Large intestine (tissue), 3 donors: Measurements from ENCODE around the gene TMEM213. TPM values are rescaled to one million over a fixed set of nuclear protein-coding genes. Genes with fewer than 3 reads are reported as not detected.
A peak's percentile ranks its signal among the peaks of the same experiment; 100 is the strongest.

Source experiments
- DNase-seq, 2 donors: peaks; one replicate each; pipeline versions ENCODE4 v3.0.0 to v3.0.0-alpha.2; 2013
- H3K27ac ChIP-seq: one replicate; pipeline ENCODE4 v1.5.1; 2013; ENCODE audit warnings: low read length
- H3K27me3 ChIP-seq: 2 replicates; pipeline ENCODE4 v1.6.1; 2013; ENCODE audit warnings: low read length; ENCODE audit not compliant: control insufficient read depth, insufficient read depth
- H3K36me3 ChIP-seq: 2 replicates; pipeline ENCODE4 v1.6.1; 2013; ENCODE audit warnings: low read length; ENCODE audit not compliant: control insufficient read depth, insufficient read depth
- H3K4me1 ChIP-seq: one replicate; pipeline ENCODE4 v1.6.1; 2013; ENCODE audit warnings: low read length; ENCODE audit not compliant: control insufficient read depth, insufficient read depth
- H3K4me3 ChIP-seq: one replicate; pipeline ENCODE4 v1.5.1; 2013; ENCODE audit warnings: low read length
- H3K9me3 ChIP-seq: one replicate; pipeline ENCODE4 v1.6.1; 2013; ENCODE audit warnings: mild to moderate bottlenecking, low read depth, low read length, moderate library complexity; ENCODE audit not compliant: control insufficient read depth
- WGBS: methylation state at CpG from one replicate; pipeline ENCODE4 v1.1.5; 2013; ENCODE audit warnings: low lambda C conversion rate; ENCODE audit not compliant: insufficient coverage; 5-methylcytosine and 5-hydroxymethylcytosine counted together
- polyA plus RNA-seq: library from polyadenylated mRNA; unstranded; fragments of 120-200 nt; gene quantifications from one replicate; pipeline ENCODE4 v1.2.1, GENCODE V29; 2013

The TMEM213 gene
- polyA plus RNA-seq, 1 donor = 0.01 TPM

- Histone ChIP-seq H3K4me1 (no peaks in the 10 kb centered on the region), H3K27ac (no peak overlapping the region), H3K27me3 (no peaks in the 10 kb centered on the region), H3K4me3 (no peak overlapping the region), H3K36me3 (no peaks in the 10 kb centered on the region), H3K9me3 (no peaks in the 10 kb centered on the region)
- DNase-seq = no peak
- WGBS = 100% methylated on average over 1 of the region's 3 CpGs
These were observed 21.8 kb downstream of the TMEM213 start for GRCh38 chr7:138819625-138820024.

GRCh38 chr7:138821912-138822311 is 24.1 kb downstream of the TMEM213 start:
- H3K27me3 ChIP-seq = no peaks in the 10 kb centered on the region
- no peak overlapping the region for H3K4me3 ChIP-seq
- no peak overlapping the region for H3K27ac ChIP-seq
- WGBS = no CpG with 5 or more reads among the region's 7 CpGs
- H3K9me3 ChIP-seq = no peaks in the 10 kb centered on the region
- H3K36me3 ChIP-seq = no peaks in the 10 kb centered on the region
- no peak for DNase-seq
- H3K4me1 ChIP-seq = no peaks in the 10 kb centered on the region

DNA sequence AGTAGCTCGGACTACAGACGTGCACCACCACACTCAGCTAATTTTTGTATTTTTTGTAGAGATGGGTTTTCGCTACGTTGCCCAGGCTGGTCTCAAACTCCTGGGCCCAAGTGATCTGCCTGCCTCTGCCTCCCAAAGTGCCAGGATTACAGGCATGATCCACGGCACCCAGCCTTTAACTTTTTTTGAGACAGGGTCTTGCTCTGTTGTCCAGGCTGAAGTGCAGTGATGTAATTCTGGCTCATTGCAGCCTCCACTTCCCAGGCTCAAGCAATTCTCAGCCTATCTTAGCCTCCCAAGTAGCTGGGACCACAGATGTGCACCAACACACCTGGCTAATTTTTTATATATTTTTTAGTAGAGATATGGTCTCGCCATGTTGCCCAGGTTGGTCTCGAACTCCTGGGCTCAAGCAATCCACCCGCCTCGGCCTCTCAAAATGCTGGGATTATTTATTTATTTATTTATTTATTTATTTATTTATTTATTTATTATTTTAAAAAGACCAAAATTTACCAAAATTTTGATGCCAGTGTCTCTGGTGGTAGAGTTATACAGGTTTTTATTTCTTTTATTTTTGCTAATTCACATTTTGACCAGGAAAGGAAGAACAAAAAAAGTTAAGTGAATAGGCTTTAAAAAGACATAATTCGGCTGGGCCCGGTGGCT is 25.2 kb downstream of the TMEM213 start:
- 98% methylated on average over 6 of the region's 11 CpGs for WGBS
- Histone ChIP-seq H3K27me3 (no peaks in the 10 kb centered on the region), H3K4me3 (no peak overlapping the region), H3K36me3 (no peaks in the 10 kb centered on the region), H3K9me3 (no peaks in the 10 kb centered on the region), H3K27ac (no peak overlapping the region), H3K4me1 (no peaks in the 10 kb centered on the region)
- DNase-seq = no peak

- no peak for DNase-seq
- Histone ChIP-seq H3K27me3 (no peaks in the 10 kb centered on the region), H3K9me3 (no peaks in the 10 kb centered on the region), H3K36me3 (no peaks in the 10 kb centered on the region), H3K27ac (no peak overlapping the region), H3K4me3 (no peak overlapping the region), H3K4me1 (no peaks in the 10 kb centered on the region)
- 94% methylated on average over 5 of the region's 11 CpGs for WGBS
These were observed 27.4 kb downstream of the TMEM213 start for GRCh38 chr7:138825049-138825721.

DNA sequence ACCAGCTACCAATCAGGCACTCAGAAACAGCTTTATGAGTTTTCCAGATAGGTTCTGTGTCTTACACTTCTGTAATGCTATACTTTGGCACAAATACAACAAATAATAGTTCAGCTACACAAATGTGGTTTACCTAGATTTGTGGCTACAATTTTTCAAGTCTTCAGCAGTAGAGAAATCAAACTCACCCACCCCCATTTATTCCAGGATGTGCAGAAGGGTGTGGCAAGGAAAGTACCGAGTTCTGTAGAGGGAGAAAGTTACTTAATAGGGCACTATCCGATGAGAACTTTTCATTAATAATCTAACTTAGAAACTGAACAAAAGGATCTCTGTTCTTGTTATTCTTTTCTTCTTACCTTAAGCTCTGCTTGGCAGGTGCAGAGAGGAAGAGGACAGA is 30.5 kb downstream of the TMEM213 start:
- H3K4me1 ChIP-seq = no peaks in the 10 kb centered on the region
- H3K27ac ChIP-seq = no peak overlapping the region
- H3K36me3 ChIP-seq = no peaks in the 10 kb centered on the region
- H3K9me3 ChIP-seq = no peaks in the 10 kb centered on the region
- no peak overlapping the region for H3K4me3 ChIP-seq
- H3K27me3 ChIP-seq = no peaks in the 10 kb centered on the region
- DNase-seq = no peak
- WGBS = no CpG with 5 or more reads among the region's 2 CpGs

DNA sequence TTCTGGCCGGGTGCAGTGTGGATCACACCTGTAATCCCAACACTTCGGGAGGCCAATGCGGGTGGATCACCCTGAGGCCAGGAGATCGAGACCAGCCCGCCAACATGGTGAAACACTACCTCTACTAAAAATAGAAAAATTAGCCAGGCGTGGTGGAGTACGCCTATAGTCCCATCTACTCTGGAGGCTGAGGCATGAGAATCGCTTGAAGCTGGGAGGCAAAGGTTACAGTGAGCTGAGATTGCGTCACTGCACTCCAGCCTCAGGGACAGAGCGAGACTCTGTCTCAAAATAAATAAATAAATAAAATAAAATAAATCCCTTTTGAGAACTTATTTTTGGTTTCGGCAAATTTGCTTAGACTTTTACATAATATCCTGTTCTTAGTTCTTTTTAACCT is 31.5 kb downstream of the TMEM213 start:
- Histone ChIP-seq H3K4me3 (no peak overlapping the region), H3K27me3 (no peaks in the 10 kb centered on the region), H3K4me1 (no peaks in the 10 kb centered on the region), H3K36me3 (no peaks in the 10 kb centered on the region), H3K9me3 (no peaks in the 10 kb centered on the region), H3K27ac (no peak overlapping the region)
- DNase-seq = no peak
- 100% methylated on average over 1 of the region's 11 CpGs for WGBS

- Histone ChIP-seq H3K27ac (no peak overlapping the region), H3K4me1 (no peaks in the 10 kb centered on the region), H3K4me3 (no peak overlapping the region), H3K9me3 (no peaks in the 10 kb centered on the region), H3K27me3 (no peaks in the 10 kb centered on the region), H3K36me3 (no peaks in the 10 kb centered on the region)
- no peak for DNase-seq
- WGBS = 100% methylated on average over 1 of the region's 10 CpGs
These were observed 35.2 kb downstream of the TMEM213 start for GRCh38 chr7:138832966-138833365.

DNA sequence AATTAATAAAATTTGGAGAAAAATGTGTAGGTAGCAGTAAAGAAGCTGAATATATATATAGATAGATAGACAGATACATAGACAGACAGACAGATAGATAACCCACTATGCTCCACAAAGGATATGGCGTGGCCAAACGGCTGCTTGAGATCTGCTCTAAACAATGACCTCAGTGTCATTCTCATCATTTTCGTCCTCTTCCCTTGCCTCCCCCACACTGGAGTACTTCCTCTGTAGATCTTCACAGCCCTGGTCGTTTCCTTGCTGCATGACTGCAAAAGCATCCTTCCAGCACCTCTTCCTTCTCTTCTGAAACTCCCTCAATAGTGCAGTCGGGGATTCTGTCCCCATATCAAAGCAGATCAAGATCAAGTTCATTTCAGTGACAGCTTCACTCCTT is 35.8 kb downstream of the TMEM213 start:
- no peak overlapping the region for H3K4me3 ChIP-seq
- 67% methylated on average over 1 of the region's 5 CpGs for WGBS
- H3K4me1 ChIP-seq = no peaks in the 10 kb centered on the region
- H3K36me3 ChIP-seq = no peaks in the 10 kb centered on the region
- no peaks in the 10 kb centered on the region for H3K9me3 ChIP-seq
- no peaks in the 10 kb centered on the region for H3K27me3 ChIP-seq
- H3K27ac ChIP-seq = no peak overlapping the region
- DNase-seq = no peak

DNA sequence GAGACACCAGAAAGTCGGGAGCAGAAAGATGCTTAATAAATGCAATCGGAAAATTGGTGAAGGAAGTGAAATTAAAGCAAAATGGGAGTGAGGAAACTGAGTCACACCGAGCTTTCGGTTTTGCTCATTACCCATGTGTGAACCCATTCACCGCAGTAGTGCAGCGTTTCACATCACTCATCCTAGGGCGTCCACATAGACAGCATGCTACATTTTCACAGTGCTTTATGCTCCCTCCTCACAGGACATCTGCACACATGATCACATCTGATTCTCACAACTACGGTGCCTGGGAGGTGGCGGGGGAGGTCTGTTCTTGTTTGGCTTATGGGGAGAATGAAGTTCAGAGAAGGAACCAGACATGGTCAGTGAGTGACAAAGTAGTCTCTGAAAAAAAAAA is 36.8 kb downstream of the TMEM213 start:
- no peaks in the 10 kb centered on the region for H3K4me1 ChIP-seq
- no peak overlapping the region for H3K27ac ChIP-seq
- no peaks in the 10 kb centered on the region for H3K36me3 ChIP-seq
- H3K4me3 ChIP-seq = no peak overlapping the region
- no peak for DNase-seq
- no peaks in the 10 kb centered on the region for H3K9me3 ChIP-seq
- WGBS = no CpG with 5 or more reads among the region's 9 CpGs
- no peaks in the 10 kb centered on the region for H3K27me3 ChIP-seq

GRCh38 chr7:138835087-138835486 is 37.3 kb downstream of the TMEM213 start:
- Histone ChIP-seq H3K4me3 (no peak overlapping the region), H3K36me3 (no peaks in the 10 kb centered on the region), H3K27ac (no peak overlapping the region), H3K9me3 (no peaks in the 10 kb centered on the region), H3K27me3 (no peaks in the 10 kb centered on the region), H3K4me1 (no peaks in the 10 kb centered on the region)
- no peak for DNase-seq
- WGBS = 100% methylated on average over 1 of the region's 11 CpGs

DNA sequence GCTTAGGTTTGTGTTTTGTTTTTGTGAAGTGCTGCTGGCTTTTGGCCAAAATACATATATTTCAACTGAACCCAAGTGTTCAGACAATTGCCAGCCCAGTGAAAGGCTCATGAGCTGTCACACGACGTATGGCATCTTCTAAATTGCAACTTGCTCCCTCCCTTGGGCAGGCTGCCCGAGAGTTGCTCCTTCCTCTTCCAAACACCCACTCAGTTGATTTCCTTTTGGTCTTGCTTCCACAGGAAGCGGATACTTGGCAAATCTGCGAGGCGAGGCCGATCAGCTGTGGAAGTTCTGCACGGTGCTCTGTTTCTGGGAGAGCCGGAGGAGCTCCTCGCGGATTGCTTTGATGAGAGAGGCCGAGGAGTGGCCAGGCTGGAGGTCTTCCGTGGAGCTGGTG is 39.8 kb downstream of the TMEM213 start:
- H3K4me3 ChIP-seq = no peak overlapping the region
- DNase-seq = peak in 1 of 2 donors; percentile 8

More for the DNA sequence above, 39.8 kb downstream of the TMEM213 start:
- no peak overlapping the region for H3K27ac ChIP-seq
- no CpG with 5 or more reads among the region's 13 CpGs for WGBS
- no peaks in the 10 kb centered on the region for H3K9me3 ChIP-seq
- H3K4me1 ChIP-seq = no peaks in the 10 kb centered on the region
- H3K27me3 ChIP-seq = no peaks in the 10 kb centered on the region
- no peaks in the 10 kb centered on the region for H3K36me3 ChIP-seq
